Right ventricle myocardium superior (tissue), 1 donor: ENCODE data around the gene AAK1. TPM values are rescaled to one million over a fixed set of nuclear protein-coding genes. Genes with fewer than 3 reads are reported as not detected.
A peak's percentile ranks its signal among the peaks of the same experiment; 100 is the strongest.
"Not testable (repeated sequence)": the region's sequence is repeated elsewhere in the genome, so short reads cannot be mapped to it uniquely, and the experiment has no call there.

Experiments
- ATAC-seq: fragments of 200-7000 bp; cut with Tn5 transposase; one replicate; pipeline ENCODE4 v1.9.1; 2020; ENCODE audit warnings: mild to moderate bottlenecking; ENCODE audit not compliant: poor library complexity
- DNase-seq: peaks from one replicate; pipeline ENCODE4 v3.0.0-alpha.2; 2020
- intact Hi-C: fragments of 100-400 bp; cut with DNase I; formaldehyde crosslinking; loops from one replicate; pipeline ENCODE4 v1.11.2; 2022
- total RNA-seq: library from RNA; stranded (reverse); fragmentation: NEBNext Ultra II Directional; extraction: Animal tissue kit (Norgen Biotek cat#: 25700); gene quantifications from one replicate; pipeline ENCODE4 v1.2.1, GENCODE V29; 2021
- donor health status: DM: no; HTN: yes; CAD: no; lungs with severe emphysema.

Gene AAK1
- total RNA-seq, 1 donor from 2014 or later: 87.2 TPM

DNA sequence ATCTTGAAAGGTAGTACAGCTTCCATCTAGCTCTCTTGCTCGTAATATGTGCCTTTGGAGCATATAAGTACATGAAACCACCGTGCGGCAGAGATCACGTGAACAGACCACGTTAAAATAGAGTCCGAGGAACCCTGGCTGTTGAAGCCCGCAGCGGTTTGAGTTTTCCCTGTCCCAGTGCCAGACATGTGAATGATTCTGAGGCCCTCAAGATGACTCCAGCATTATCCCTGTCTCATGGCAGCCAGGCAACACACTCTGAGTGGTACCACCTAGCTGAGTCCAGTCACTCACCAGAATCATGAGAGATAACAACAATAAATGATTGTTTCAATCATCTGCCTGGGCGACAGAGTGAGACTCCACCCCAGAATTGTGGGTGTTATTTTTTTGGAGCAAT lies 21.6 kb upstream of the AAK1 start:
- intact Hi-C loops: no loop called here
- ATAC-seq (peak; percentile 64), DNase-seq (no peak)

- ATAC-seq: no peak
- intact Hi-C loops: no loop called here
Observed at GRCh38 chr2:69663860-69664259, 20.3 kb upstream of the AAK1 start.

DNA sequence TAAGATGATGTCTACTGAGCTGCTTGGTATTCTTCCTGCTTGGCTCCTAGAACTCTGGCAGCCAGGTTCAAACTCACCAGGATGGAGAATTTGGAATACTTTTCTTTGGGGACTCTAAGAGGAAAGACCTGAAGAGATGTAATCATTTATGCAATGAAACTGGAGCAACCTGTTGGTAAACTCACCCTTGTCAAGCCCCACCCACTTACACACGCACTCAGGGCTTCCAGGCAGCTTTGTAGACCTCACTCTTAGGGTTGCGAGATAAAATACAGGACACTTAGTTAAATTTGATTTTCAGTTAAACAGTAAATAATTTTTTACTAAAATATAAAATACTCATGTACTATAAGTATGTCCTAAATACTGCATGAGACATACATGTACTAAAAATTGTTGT lies 19.0 kb upstream of the AAK1 start:
- intact Hi-C loops, ATAC-seq: not testable (repeated sequence)

More at GRCh38 chr2:69663860-69664259, 20.3 kb upstream of the AAK1 start:
- DNase-seq: no peak

GRCh38 chr2:69660637-69661036 lies 17.1 kb upstream of the AAK1 start:
- intact Hi-C loops: no loop called here
- ATAC-seq: no peak
- no peak for DNase-seq

More for the DNA sequence above, 19.0 kb upstream of the AAK1 start:
- not testable (repeated sequence) for DNase-seq

- ATAC-seq (no peak), DNase-seq (no peak)
- intact Hi-C loops: no loop called here
Observed at GRCh38 chr2:69659941-69660483, 16.5 kb upstream of the AAK1 start.

GRCh38 chr2:69659349-69659748 lies 15.8 kb upstream of the AAK1 start:
- intact Hi-C loops: no loop called here
- ATAC-seq (no peak), DNase-seq (no peak)

- ATAC-seq (no peak), DNase-seq (no peak)
- intact Hi-C loops: no loop called here
Observed at GRCh38 chr2:69652206-69652605, 8.7 kb upstream of the AAK1 start.

- DNase-seq, ATAC-seq: not testable (repeated sequence)
- intact Hi-C loops: loop anchor here (10.0 kb wide), 1 partner anchor 68 kb away; no protein-coding TSS in a partner anchor
Observed at GRCh38 chr2:69647196-69647595, 3.7 kb upstream of the AAK1 start.

GRCh38 chr2:69646714-69647113 lies 3.2 kb upstream of the AAK1 start:
- DNase-seq: no peak
- intact Hi-C loops: loop anchor here (10.0 kb wide), 1 partner anchor 68 kb away; no protein-coding TSS in a partner anchor
- no peak for ATAC-seq

DNA sequence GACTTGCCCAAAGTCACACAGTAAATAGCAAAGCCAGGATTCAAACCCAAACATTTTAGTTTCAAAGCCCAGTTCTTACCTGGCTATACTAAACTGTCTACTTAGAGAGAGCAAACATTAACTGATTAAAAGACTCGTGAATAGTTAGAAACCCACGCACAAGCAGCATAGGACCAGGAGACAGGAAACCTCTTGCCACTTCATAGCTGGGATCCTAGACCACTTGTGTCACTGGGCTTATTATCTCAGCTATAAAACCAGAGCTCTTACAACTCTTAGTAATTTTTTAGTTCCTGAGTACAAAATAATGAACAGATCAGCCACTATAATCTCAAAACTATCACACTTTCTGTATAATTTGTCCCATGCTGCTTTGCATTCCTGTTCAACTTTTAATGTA lies 2.4 kb upstream of the AAK1 start:
- DNase-seq: no peak
- ATAC-seq: no peak
- intact Hi-C loops: loop anchor here (10.0 kb wide), 1 partner anchor 69 kb away; no protein-coding TSS in a partner anchor

- intact Hi-C loops: loop anchor here (10.0 kb wide), 1 partner anchor 70 kb away; no protein-coding TSS in a partner anchor
- DNase-seq (no peak), ATAC-seq (no peak)
Observed at GRCh38 chr2:69645031-69645431, 1.5 kb upstream of the AAK1 start.

- intact Hi-C loops: loop anchor here (5.0 to 10.0 kb wide), 2 partner anchors 70 to 82 kb away; no protein-coding TSS in a partner anchor
- DNase-seq (no peak), ATAC-seq (peak; percentile 7)
Observed at GRCh38 chr2:69644506-69644979, 1.0 kb upstream of the AAK1 start.

- peak; percentile 67 for DNase-seq
- intact Hi-C loops: loop anchor here (5.0 to 10.0 kb wide), 2 partner anchors 72 to 81 kb away; no protein-coding TSS in a partner anchor
- ATAC-seq: peak; percentile 23
Observed at GRCh38 chr2:69642709-69643601, 584 bp downstream of the AAK1 start.

- ATAC-seq: no peak
- intact Hi-C loops: loop anchor here (5.0 to 10.0 kb wide), 2 partner anchors 73 to 80 kb away; no protein-coding TSS in a partner anchor
- no peak for DNase-seq
Observed at GRCh38 chr2:69641887-69642708, 1.4 kb downstream of the AAK1 start.

- intact Hi-C loops: loop anchor here (5.0 to 10.0 kb wide), 2 partner anchors 73 to 79 kb away; no protein-coding TSS in a partner anchor
- DNase-seq: no peak
- no peak for ATAC-seq
Observed at GRCh38 chr2:69641471-69641870, 2.1 kb downstream of the AAK1 start.

DNA sequence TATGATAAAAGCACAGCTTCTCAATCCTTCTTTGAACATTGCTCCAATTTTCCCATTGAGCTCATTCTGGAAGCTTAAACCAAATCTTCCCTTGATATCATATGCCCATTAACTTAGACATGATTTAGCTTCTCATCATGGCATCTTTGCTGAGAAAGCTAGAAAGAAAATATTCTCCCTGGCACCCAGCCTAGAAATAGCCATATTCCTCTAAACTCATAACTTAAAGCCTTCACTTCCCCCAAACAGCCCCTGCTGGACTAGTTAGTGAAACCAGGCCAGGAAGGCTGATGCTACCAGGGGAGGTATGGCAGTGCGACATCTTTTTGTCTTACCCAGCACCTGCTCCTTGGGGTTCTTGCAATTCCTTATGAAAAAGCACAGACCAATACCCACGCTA lies 4.3 kb downstream of the AAK1 start:
- ATAC-seq: no peak
- intact Hi-C loops: no loop called here
- DNase-seq: no peak

- intact Hi-C loops: no loop called here
- DNase-seq (no peak), ATAC-seq (no peak)
Observed at GRCh38 chr2:69638630-69639029, 4.9 kb downstream of the AAK1 start.

DNA sequence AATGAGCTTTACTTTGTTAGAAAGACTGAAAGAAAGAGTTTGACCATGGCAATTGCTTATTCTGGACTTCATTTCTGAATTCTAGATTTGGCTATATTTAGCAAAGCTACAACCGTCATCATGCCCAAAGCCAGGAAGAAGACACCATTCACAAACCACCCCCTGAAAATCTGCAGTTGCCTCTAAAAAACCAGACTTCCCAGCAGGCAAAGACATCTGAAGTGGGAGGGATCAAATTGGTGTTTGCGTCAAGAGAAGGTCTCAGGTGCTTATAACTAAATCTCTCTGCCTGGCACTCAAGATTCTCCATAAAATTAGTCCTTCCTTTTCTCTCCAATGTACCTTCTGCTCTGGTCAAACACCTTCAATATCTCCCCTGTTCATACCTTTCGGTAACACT lies 5.6 kb downstream of the AAK1 start:
- ATAC-seq (no peak), DNase-seq (no peak)
- intact Hi-C loops: no loop called here

DNA sequence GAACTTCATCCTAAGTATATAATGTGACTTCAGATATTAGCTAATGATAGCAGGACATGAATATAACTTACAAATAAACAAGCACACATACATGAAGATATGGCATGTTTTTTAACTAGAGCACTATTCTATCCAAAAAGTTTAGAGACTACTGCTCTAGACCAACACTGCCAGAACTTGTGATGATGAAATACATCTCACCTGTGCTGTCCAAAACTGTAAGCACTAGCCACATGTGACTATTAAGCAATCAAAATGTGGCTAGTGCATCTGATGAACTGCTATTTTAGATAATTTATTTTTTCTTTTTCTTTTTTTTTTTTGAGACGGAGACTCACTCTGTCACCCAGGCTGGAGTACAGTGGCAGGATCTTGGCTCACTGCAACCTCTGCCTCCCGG lies 7.1 kb downstream of the AAK1 start:
- ATAC-seq: no peak
- DNase-seq: no peak
- intact Hi-C loops: no loop called here
